GDM1 (cell line): ENCODE data around the gene USP12.
"Not testable (repeated sequence)": the region's sequence is repeated elsewhere in the genome, so short reads cannot be mapped to it uniquely, and the experiment has no call there.

Experiments
- DNase-seq: peaks from one replicate; lab custom pipeline; 2025; lab: John Stamatoyannopoulos, UW

The USP12 gene

GRCh38 chr13:27151798-27152599 is 19.6 kb downstream of the USP12 start:
- no peak for DNase-seq

- DNase-seq, result no peak
Measured at GRCh38 chr13:27149702-27150101, 21.9 kb downstream of the USP12 start.

- no peak for DNase-seq
Measured at GRCh38 chr13:27148900-27149299, 22.7 kb downstream of the USP12 start.

GRCh38 chr13:27147530-27148170 is 24.0 kb downstream of the USP12 start:
- DNase-seq, result no peak

- no peak for DNase-seq
Measured at GRCh38 chr13:27141746-27142145, 29.9 kb downstream of the USP12 start.

- DNase-seq, result not testable (repeated sequence)
Measured at GRCh38 chr13:27141159-27141558, 30.5 kb downstream of the USP12 start.

GRCh38 chr13:27140060-27140459 is 31.6 kb downstream of the USP12 start:
- no peak for DNase-seq

- no peak for DNase-seq
Measured at GRCh38 chr13:27139565-27139964, 32.0 kb downstream of the USP12 start.

GRCh38 chr13:27138457-27139093 is 33.0 kb downstream of the USP12 start:
- no peak for DNase-seq

GRCh38 chr13:27137759-27138158 is 33.9 kb downstream of the USP12 start:
- no peak for DNase-seq

GRCh38 chr13:27135023-27135422 is 36.6 kb downstream of the USP12 start:
- DNase-seq, result no peak

GRCh38 chr13:27133889-27134288 is 37.7 kb downstream of the USP12 start:
- no peak for DNase-seq

GRCh38 chr13:27132538-27132937 is 39.1 kb downstream of the USP12 start:
- no peak for DNase-seq

GRCh38 chr13:27131906-27132305 is 39.7 kb downstream of the USP12 start:
- DNase-seq, result no peak

- no peak for DNase-seq
Measured at GRCh38 chr13:27130979-27131623, 40.5 kb downstream of the USP12 start.

- no peak for DNase-seq
Measured at GRCh38 chr13:27130223-27130978, 41.2 kb downstream of the USP12 start.

- no peak for DNase-seq
Measured at GRCh38 chr13:27128825-27129627, 42.6 kb downstream of the USP12 start.

GRCh38 chr13:27126859-27127258 is 44.8 kb downstream of the USP12 start:
- DNase-seq, result no peak

- no peak for DNase-seq
Measured at GRCh38 chr13:27125357-27126282, 46.0 kb downstream of the USP12 start.

GRCh38 chr13:27124571-27124970 is 47.0 kb downstream of the USP12 start:
- DNase-seq, result no peak
